ENCODE data around the gene PBX4.

Gene PBX4

DNA sequence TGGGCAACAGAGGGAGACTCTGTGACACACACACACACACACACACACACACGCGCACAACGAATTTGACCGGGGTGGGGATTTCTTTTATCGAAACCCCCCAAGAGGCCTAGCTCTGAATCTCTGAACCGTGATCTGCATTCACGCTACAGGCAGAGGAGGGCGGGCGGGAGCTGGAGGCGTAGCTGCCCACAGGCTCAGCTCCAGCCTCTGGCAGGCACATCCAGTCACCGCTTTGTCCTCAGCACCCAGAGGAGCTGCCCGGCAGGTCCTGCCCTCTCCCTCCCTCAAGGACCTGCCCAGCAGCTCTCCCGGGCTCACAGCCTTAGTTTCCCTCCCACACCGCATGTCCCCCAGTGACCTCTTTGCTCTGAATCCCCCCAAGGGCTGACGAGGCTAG is 60.4 kb downstream of the PBX4 start:
- DNase-seq (ENCODE audit: extremely low read depth, low read depth) = no peak
- TF ChIP-seq CTCF (IDR thresholded peaks at IDR 0.05; ENCODE audit: low read depth, low read length, missing control alignments) = no peak
- H3K4me3 ChIP-seq (replicated peaks; ENCODE audit: low read depth, low read length) = no peak overlapping the region

GRCh38 chr19:19554074-19555023 is 64.1 kb downstream of the PBX4 start:
- no peak for DNase-seq (ENCODE audit: extremely low read depth, low read depth)
- H3K4me3 ChIP-seq (replicated peaks; ENCODE audit: low read depth, low read length) = no peak overlapping the region
- peak; percentile 81 for TF ChIP-seq CTCF (IDR thresholded peaks at IDR 0.05; ENCODE audit: low read depth, low read length, missing control alignments)

DNA sequence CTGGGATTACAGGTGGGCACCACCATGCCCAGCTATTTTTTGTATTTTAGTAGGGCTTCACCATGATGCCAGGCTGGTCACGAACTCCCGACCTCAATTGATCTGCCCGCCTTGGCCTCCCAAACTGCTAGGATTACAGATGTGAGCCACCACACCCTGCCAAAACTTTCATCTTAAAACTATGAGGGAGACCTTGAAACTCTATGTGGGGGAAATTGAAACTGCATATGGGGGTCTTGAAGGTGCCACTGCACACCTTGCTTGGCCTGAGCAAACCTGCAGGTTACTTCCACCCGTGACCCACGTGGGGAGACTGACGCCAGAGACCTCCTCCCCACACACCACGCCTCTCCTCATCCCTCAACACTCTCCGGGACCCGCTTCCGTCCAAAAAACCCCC is 64.8 kb downstream of the PBX4 start:
- DNase-seq (ENCODE audit: extremely low read depth, low read depth) = no peak
- TF ChIP-seq CTCF (IDR thresholded peaks at IDR 0.05; ENCODE audit: low read depth, low read length, missing control alignments) = no peak
- H3K4me3 ChIP-seq (replicated peaks; ENCODE audit: low read depth, low read length) = no peak overlapping the region

- DNase-seq (ENCODE audit: extremely low read depth, low read depth) = no peak
- TF ChIP-seq CTCF (IDR thresholded peaks at IDR 0.05; ENCODE audit: low read depth, low read length, missing control alignments) = peak; percentile 68
Measured at GRCh38 chr19:19552798-19553197, 65.7 kb downstream of the PBX4 start.

DNA sequence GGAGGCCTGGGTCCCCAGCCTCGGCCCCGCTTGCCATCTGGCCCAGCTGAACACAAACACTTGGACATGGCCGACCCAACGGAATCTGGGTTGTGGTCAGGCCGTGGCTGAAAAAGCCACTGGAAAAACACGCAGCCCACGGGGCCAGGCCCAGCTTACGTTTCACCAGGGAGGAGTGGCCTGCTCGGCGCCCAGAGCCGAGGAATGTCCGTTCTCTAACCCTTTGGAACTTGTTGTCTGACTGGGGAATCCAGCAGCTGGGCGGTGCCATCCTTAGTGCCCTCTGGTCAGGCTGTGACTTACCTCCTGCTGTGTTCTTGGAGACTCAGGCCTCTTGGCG is 66.7 kb downstream of the PBX4 start:
- TF ChIP-seq CTCF (IDR thresholded peaks at IDR 0.05; ENCODE audit: low read depth, low read length, missing control alignments) = no peak
- H3K4me3 ChIP-seq (replicated peaks; ENCODE audit: low read depth, low read length) = no peak overlapping the region
- no peak for DNase-seq (ENCODE audit: extremely low read depth, low read depth)

More at GRCh38 chr19:19552798-19553197, 65.7 kb downstream of the PBX4 start:
- no peak overlapping the region for H3K4me3 ChIP-seq (replicated peaks; ENCODE audit: low read depth, low read length)

GRCh38 chr19:19550972-19551852 is 67.3 kb downstream of the PBX4 start:
- H3K4me3 ChIP-seq (replicated peaks; ENCODE audit: low read depth, low read length) = no peak overlapping the region
- DNase-seq (ENCODE audit: extremely low read depth, low read depth) = no peak
- no peak for TF ChIP-seq CTCF (IDR thresholded peaks at IDR 0.05; ENCODE audit: low read depth, low read length, missing control alignments)
